Muscle of back (tissue), 10 donors: Measurements from ENCODE around the gene CCDC196. TPM values are rescaled to one million over a fixed set of nuclear protein-coding genes. Genes with fewer than 3 reads are reported as not detected.

Experiments used
- polyA plus RNA-seq, 10 donors: library from polyadenylated mRNA; unstranded; fragments of 120-200 nt; gene quantifications; one replicate each; pipeline ENCODE4 v1.2.1, GENCODE V29; 2013; ENCODE audit not compliant: insufficient read length in 10 of 10

CCDC196 gene
- polyA plus RNA-seq, 10 donors = 0.08 TPM; not detected in 9

Other genes starting within 250 kb of the CCDC196 start
- gene GPHN, start 21.8 kb downstream of the CCDC196 start, polyA plus RNA-seq = 10 to 100 TPM; 14.2 to 22.4 (median 17.0) TPM